Measurements from ENCODE around the gene PRIM1. TPM values are rescaled to one million over a fixed set of nuclear protein-coding genes. Genes with fewer than 3 reads are reported as not detected.
"Not testable (repeated sequence)": the region's sequence is repeated elsewhere in the genome, so short reads cannot be mapped to it uniquely, and the experiment has no call there.

PRIM1 gene
- total RNA-seq, 1 donor from 2014 or later = 4.0 TPM

DNA sequence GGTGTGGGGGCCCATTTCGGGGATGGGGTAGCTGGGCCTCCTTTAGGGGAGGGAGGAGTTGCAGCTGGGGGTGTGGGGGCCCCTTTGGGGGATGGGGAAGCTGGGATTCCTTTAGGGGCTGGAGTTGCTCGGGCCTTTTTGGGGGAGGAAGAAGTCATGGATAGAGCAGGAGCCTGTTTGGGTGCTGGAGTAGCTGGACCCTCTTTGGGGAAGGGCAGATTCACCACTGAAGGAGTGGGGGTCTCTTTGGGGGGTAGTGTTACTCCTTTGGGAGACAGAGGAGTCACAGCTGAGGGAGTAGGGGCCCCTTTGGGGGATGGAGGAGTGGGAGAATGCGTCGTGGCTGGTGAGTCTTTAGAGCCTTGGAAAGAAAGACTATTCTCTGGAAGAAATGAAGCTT is 33.5 kb downstream of the PRIM1 start:
- DNase-seq (ENCODE audit: extremely low read depth, low read depth, low spot score) = no peak

GRCh38 chr12:56718149-56718548 is 34.0 kb downstream of the PRIM1 start:
- no peak for DNase-seq (ENCODE audit: extremely low read depth, low read depth, low spot score)

- DNase-seq (ENCODE audit: extremely low read depth, low read depth, low spot score) = no peak
These were observed 34.9 kb downstream of the PRIM1 start for GRCh38 chr12:56716933-56717880.

DNA sequence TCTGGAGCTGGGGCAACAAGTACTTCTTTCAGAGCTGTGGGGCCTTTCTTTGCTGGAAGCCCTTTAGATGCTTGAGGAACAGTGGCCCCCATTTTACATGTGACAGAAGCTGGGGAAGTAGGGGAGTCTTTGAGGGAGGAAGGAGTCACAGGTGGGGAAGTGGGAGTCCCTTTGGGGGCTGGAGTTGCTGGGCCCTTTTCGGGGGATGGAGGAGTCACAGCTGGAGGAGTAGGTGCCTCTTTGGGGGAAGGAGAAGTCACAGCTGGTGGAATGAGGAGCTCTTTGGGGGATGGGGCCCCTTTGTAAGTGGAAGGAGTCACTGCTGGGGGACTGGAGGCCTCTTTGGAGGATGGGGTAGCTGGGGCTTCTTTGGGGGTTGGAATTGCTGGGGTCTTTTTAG is 35.7 kb downstream of the PRIM1 start:
- no peak for DNase-seq (ENCODE audit: extremely low read depth, low read depth, low spot score)

- DNase-seq (ENCODE audit: extremely low read depth, low read depth, low spot score) = no peak
These were observed 36.3 kb downstream of the PRIM1 start for GRCh38 chr12:56715798-56716197.

GRCh38 chr12:56714431-56714929 is 37.6 kb downstream of the PRIM1 start:
- DNase-seq (ENCODE audit: extremely low read depth, low read depth, low spot score) = no peak

- DNase-seq (ENCODE audit: extremely low read depth, low read depth, low spot score) = no peak
These were observed 38.8 kb downstream of the PRIM1 start for GRCh38 chr12:56713345-56713744.

DNA sequence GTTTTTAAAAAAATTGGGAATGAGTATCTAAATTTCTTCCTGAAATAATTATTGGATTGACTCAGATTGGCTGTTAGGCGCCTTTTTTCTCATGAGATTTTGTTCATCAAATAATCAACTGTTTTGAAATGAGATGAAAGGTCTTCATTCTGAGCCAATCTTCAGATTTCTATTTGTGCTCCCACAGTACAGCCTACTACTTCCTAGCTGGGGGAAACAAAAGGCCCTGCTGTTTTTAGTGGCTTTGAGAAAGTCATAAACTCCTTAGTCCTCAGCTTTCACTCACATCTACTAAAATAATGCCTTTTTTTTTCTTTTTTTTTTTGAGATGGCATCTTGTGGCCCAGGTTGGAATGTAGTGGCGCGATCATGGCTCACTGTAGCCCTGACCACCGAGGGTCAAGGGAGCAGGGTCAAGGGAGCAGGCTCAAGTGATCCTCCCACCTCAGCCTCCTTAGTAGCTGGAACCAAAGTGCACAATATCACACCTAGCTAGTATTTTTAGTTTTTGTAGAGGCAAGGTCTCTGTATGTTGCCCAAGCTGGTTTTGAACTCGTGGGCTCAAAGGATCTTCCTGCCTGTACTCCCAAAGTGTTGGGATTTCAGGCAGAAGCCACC is 42.3 kb downstream of the PRIM1 start:
- no peak for DNase-seq (ENCODE audit: extremely low read depth, low read depth, low spot score)

DNA sequence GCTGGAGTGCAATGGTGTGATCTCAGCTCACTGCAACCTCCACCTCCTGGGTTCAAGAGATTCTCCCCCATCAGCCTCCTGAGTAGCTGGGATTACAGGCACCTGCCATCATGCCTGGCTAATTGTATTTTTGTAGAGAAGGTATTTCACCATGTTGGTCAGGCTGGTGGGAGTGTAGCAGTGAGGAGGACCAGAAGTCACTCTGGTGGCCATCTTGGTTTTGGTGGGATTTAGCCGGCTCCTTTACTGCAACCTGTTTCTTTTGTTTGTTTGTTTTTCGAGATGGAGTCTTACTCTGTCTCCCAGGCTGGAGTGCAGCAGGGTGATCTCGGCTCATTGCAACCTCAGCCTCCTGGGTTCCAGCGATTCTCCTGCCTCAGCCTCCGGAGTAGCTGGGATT is 47.6 kb downstream of the PRIM1 start:
- DNase-seq (ENCODE audit: extremely low read depth, low read depth, low spot score) = not testable (repeated sequence)

GRCh38 chr12:56699020-56699661 is 53.0 kb downstream of the PRIM1 start:
- DNase-seq (ENCODE audit: extremely low read depth, low read depth, low spot score) = no peak

- no peak for DNase-seq (ENCODE audit: extremely low read depth, low read depth, low spot score)
These were observed 56.6 kb downstream of the PRIM1 start for GRCh38 chr12:56695327-56696101.

GRCh38 chr12:56694161-56694560 is 58.0 kb downstream of the PRIM1 start:
- DNase-seq (ENCODE audit: extremely low read depth, low read depth, low spot score) = no peak

GRCh38 chr12:56688846-56689109 is 63.3 kb downstream of the PRIM1 start:
- no peak for DNase-seq (ENCODE audit: extremely low read depth, low read depth, low spot score)

DNA sequence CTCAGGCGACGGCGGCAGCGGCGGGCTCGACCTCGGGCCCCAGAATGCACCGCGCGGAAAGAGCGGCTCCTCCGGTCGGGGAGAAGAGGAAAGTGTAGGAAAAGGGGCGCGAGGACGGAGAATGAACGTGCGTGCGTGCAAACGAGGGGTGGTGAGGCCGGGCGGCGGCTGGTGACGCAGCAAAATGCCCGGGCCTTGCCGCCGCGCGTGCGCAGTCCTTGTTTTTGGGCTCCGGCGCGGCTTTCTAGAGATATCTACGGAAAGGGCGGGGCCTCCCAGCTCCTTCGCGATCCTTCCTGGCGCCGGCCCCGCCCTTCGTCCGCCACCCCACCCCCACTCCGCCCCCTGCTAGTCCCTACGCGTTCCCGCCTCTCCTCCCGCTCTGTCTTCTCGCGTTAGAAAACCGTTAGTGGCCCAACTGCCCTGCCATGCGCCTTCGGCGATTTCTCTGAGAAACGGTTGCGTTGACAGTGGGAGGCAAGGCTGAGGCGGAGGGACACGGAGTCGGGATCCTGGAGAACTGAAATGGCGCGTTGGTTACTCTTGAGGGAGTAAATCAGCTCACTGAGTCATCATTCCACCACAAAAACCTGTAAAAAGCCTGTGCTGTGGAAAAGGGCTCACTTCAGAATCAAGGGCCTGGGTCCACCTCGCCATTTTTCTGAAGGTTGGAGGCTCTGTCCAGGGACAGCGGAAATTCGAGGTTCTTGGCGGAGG is 63.8 kb downstream of the PRIM1 start, which contains the start of gene PTGES3:
Gene PTGES3 (minus strand): TSS at position 156 of the 717 bp plus-strand sequence. CDS start 285 bp downstream, outside the sequence.
- peak; percentile 87 for DNase-seq (ENCODE audit: extremely low read depth, low read depth, low spot score)

GRCh38 chr12:56687223-56688128 is 64.6 kb downstream of the PRIM1 start:
- DNase-seq (ENCODE audit: extremely low read depth, low read depth, low spot score) = no peak

DNA sequence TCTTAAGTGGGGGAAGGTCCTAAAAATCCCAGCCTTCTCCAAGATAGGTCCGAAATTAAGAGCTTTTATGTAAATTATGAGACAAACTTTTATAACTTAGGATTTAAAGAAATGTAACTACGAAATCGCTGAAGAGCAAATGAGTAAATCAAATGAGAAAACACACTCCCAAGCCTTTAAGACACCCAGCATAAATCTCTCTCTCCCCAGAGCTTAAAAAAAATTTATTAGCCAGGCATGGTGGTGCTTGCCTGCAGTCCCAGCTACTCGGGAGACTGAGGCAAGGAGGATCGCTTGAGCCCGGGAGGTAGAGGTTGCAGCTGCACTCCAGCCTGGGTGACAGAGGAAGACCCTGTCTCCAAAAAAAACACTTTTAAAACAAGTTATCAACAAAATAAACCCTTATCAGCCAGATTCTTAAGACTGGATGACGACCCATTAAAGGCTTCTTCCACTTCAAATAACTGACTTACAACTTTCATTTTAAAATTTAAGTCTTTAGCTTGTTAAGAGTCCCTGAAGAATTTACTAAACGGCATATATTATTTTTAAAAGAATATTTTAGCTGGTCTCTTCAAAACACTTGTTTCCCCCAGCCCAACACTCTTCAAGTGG is 67.3 kb downstream of the PRIM1 start:
- DNase-seq (ENCODE audit: extremely low read depth, low read depth, low spot score) = no peak

DNA sequence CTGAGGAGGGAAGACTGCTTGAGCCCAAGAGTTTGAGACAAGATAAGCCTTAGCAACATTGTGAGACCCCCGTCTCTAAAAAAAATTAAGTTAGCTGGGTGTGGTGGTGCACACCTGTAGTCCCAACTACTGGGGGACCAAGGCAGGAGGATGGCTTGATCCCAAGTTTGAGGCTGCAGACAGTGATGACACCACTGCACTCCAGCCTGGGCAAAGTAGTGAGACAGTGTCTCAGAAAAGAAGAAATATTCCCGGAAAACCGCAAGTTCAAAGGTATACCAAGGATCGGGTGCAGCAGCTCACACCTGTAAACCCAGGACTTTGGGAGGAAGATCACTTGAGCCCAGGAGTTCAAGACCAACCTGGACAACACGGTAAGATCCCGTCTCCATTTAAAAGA is 69.8 kb downstream of the PRIM1 start:
- DNase-seq (ENCODE audit: extremely low read depth, low read depth, low spot score) = no peak

All from glomerular endothelial cell (primary cell).